B cell (primary cell): ENCODE data around the gene AFAP1L1. TPM values are rescaled to one million over a fixed set of nuclear protein-coding genes. Genes with fewer than 3 reads are reported as not detected.

Experiments used
- ATAC-seq: fragments of 200-7000 bp; cut with Tn5 transposase; one replicate; pipeline ENCODE4 v1.10.0; 2021; ENCODE audit warnings: low read depth, mild to moderate bottlenecking, moderate number of reproducible peaks, moderate library complexity
- CTCF ChIA-PET: fragments of 350-600 bp; sonication (Branson Sonifier 250); formaldehyde crosslinking; loops from one replicate; lab custom pipeline; 2021; ENCODE audit warnings: antibody characterized with exemption, inconsistent platforms; lab: Charles Lee
- POLR2A ChIA-PET: fragments of 350-600 bp; sonication (Branson Sonifier 250); formaldehyde crosslinking; loops from one replicate; lab custom pipeline; 2021; ENCODE audit warnings: antibody characterized with exemption; lab: Charles Lee
- DNase-seq: peaks from one replicate; pipeline ENCODE4 v3.0.0; 2013
- H2AFZ ChIP-seq: 2 replicates; pipeline ENCODE4 v1.6.1; 2012; ENCODE audit warnings: mild to moderate bottlenecking, low read depth, low read length; ENCODE audit not compliant: insufficient read depth, poor library complexity, severe bottlenecking
- H3K27ac ChIP-seq, 2 donors: 1 replicate in 1 of 2; 2 replicates in 1 of 2; pipeline ENCODE4 v1.5.1; 2012 to 2013; ENCODE audit warnings: low read length in 2 of 2, mild to moderate bottlenecking in 2 of 2, moderate library complexity in 1 of 2
- H3K27me3 ChIP-seq, 4 experiments: fragments of 200-600 bp in 1 of 4; sonication (generic) in 1 of 4; replicated peaks in 1 of 4; 1 replicate in 2 of 4; 2 replicates in 2 of 4; pipeline versions ENCODE4 v1.6.1 to v1.7.0; 2013 to 2016; ENCODE audit warnings: low read length in 3 of 4, mild to moderate bottlenecking in 2 of 4, mixed read lengths in 1 of 4, moderate library complexity in 1 of 4; ENCODE audit not compliant: insufficient read depth in 4 of 4, control insufficient read depth in 3 of 4; ENCODE audit errors: control extremely low read depth in 1 of 4
- H3K36me3 ChIP-seq, 2 experiments: replicated peaks in 1 of 2; 1 replicate in 1 of 2; 2 replicates in 1 of 2; pipeline versions ENCODE4 v1.6.1 to v1.7.1; 2013; ENCODE audit warnings: low read length in 1 of 2; ENCODE audit not compliant: insufficient read depth in 2 of 2, control insufficient read depth in 1 of 2; ENCODE audit errors: control extremely low read depth in 1 of 2, extremely low read depth in 1 of 2
- H3K4me1 ChIP-seq, 2 donors: fragments of 200-600 bp in 1 of 2; sonication (generic) in 1 of 2; 1 replicate in 1 of 2; 2 replicates in 1 of 2; pipeline versions ENCODE4 v1.5.1 to v1.6.1; 2013 to 2017; ENCODE audit warnings: low read length in 2 of 2; ENCODE audit not compliant: control insufficient read depth in 2 of 2, insufficient read depth in 2 of 2
- H3K4me2 ChIP-seq: replicated peaks from 2 replicates; pipeline ENCODE3; 2012; ENCODE audit warnings: mild to moderate bottlenecking, low read depth, low read length; ENCODE audit not compliant: poor library complexity, severe bottlenecking
- H3K4me3 ChIP-seq, 5 experiments: fragments of 200-600 bp in 1 of 5; sonication (generic) in 1 of 5; 1 replicate in 3 of 5; 2 replicates in 2 of 5; pipeline versions ENCODE4 v1.5.1 to v1.7.0; 2011 to 2016; ENCODE audit warnings: low read length in 4 of 5, mild to moderate bottlenecking in 4 of 5, low read depth in 2 of 5, control low read depth in 1 of 5, moderate library complexity in 1 of 5; ENCODE audit not compliant: insufficient read depth in 1 of 5; ENCODE audit errors: control extremely low read depth in 1 of 5, extremely low read depth in 1 of 5
- H3K79me2 ChIP-seq: fragments of 200-600 bp; sonication (generic); one replicate; pipeline ENCODE4 v1.6.0; 2016; ENCODE audit warnings: low read length; ENCODE audit not compliant: control insufficient read depth, insufficient read depth
- H3K9ac ChIP-seq: fragments of 200-600 bp; sonication (generic); 2 replicates; pipeline ENCODE4 v1.6.1; 2017; ENCODE audit warnings: mild to moderate bottlenecking, low read length, moderate library complexity
- H3K9me3 ChIP-seq, 3 donors: one replicate each; pipeline versions ENCODE4 v1.6.1 to v1.7.1; 2013; ENCODE audit warnings: low read length in 2 of 3; ENCODE audit not compliant: control insufficient read depth in 2 of 3, insufficient read depth in 1 of 3; ENCODE audit errors: control extremely low read depth in 1 of 3
- H4K20me1 ChIP-seq: 2 replicates; pipeline ENCODE4 v1.6.0; 2012; ENCODE audit warnings: mild to moderate bottlenecking, low read length; ENCODE audit not compliant: insufficient read depth, control insufficient read depth, poor library complexity, severe bottlenecking
- H3K27ac Mint-ChIP-seq: one replicate; pipeline ENCODE4 v1.8.0; 2021; ENCODE audit warnings: mixed read lengths
- H3K27me3 Mint-ChIP-seq: one replicate; pipeline ENCODE4 v1.8.0; 2021; ENCODE audit warnings: mixed read lengths
- H3K4me1 Mint-ChIP-seq: one replicate; pipeline ENCODE4 v1.8.0; 2021; ENCODE audit warnings: mixed read lengths
- H3K4me3 Mint-ChIP-seq: one replicate; pipeline ENCODE4 v1.8.0; 2021; ENCODE audit warnings: mixed read lengths
- H3K9me3 Mint-ChIP-seq: one replicate; pipeline ENCODE4 v1.8.0; 2022; ENCODE audit warnings: mixed read lengths; ENCODE audit not compliant: insufficient read depth
- CTCF ChIP-seq: fragments of 200-600 bp; IDR thresholded peaks from one replicate; pipeline ENCODE4 v1.8.0; 2022; ENCODE audit warnings: antibody characterized with exemption, mild to moderate bottlenecking
- EZH2 ChIP-seq: IDR thresholded peaks from 2 replicates; pipeline ENCODE4 v1.6.1; 2012; ENCODE audit warnings: borderline replicate concordance, low read depth, mild to moderate bottlenecking, moderate library complexity, low read length; ENCODE audit not compliant: insufficient read depth, poor library complexity, severe bottlenecking
- WGBS: methylation state at CpG from one replicate; pipeline ENCODE4 v1.1.5; 2013; ENCODE audit warnings: missing lambda C conversion rate; ENCODE audit not compliant: insufficient coverage; 5-methylcytosine and 5-hydroxymethylcytosine counted together
- intact Hi-C: fragments of 100-400 bp; cut with micrococcal nuclease; formaldehyde crosslinking; loops from one replicate; pipeline ENCODE4 v1.10.0; 2022
- polyA plus RNA-seq: library from polyadenylated mRNA; depleted of rRNA; stranded (reverse); fragments of >200 nt; gene quantifications from 2 replicates; pipeline ENCODE4 v1.2.3, GENCODE V29; 2012
- total RNA-seq, 2 donors: library from RNA; stranded (reverse); fragments of 120-200 nt in 1 of 2; gene quantifications; 1 replicate in 1 of 2; 2 replicates in 1 of 2; pipeline versions ENCODE4 v1.2.3 to v1.2.4, GENCODE V29; 2013 to 2022

AFAP1L1 gene
- total and polyA plus RNA-seq, 2 donors (not counting 1 experiment from before 2014, with no cell fraction given) = not detected

GRCh38 chr5:149363358-149363757, 91.7 kb downstream of the AFAP1L1 start:
- peaks cover 0 to under 1% (median 0%) of the 10 kb centered on the region in 3 donors for H3K9me3 ChIP-seq
- ATAC-seq (no peak), DNase-seq (no peak)
- Mint-ChIP-seq H3K27ac (no peak overlapping the region), H3K4me1 (peaks cover 13% of the 10 kb centered on the region), H3K4me3 (no peak overlapping the region), H3K27me3 (no peaks in the 10 kb centered on the region), H3K9me3 (no peaks in the 10 kb centered on the region)
- peaks cover 4 to 10% of the 10 kb centered on the region in 2 donors for H3K4me1 ChIP-seq
- H3K4me2 ChIP-seq = no peak overlapping the region
- H3K79me2 ChIP-seq = peaks cover 4% of the 10 kb centered on the region
- ChIA-PET CTCF (interaction anchor here (1.2 to 1.6 kb wide), 2 partner anchors 8 to 10 kb away, joined by 3 to 4 read pairs; no protein-coding TSS in a partner anchor), POLR2A (no interaction called here)
- H2AFZ ChIP-seq = no peak overlapping the region
- H3K4me3 ChIP-seq = no peak overlapping the region
- H3K9ac ChIP-seq = no peak overlapping the region
- H4K20me1 ChIP-seq = no peaks in the 10 kb centered on the region
- TF ChIP-seq EZH2 = no peak
- no peak for TF ChIP-seq CTCF
- no peak overlapping the region for H3K27ac ChIP-seq
- intact Hi-C loops = no loop called here
- no peaks in the 10 kb centered on the region for H3K27me3 ChIP-seq
- H3K36me3 ChIP-seq = peaks cover 0 to 3% of the 10 kb centered on the region in 2 experiments

DNA sequence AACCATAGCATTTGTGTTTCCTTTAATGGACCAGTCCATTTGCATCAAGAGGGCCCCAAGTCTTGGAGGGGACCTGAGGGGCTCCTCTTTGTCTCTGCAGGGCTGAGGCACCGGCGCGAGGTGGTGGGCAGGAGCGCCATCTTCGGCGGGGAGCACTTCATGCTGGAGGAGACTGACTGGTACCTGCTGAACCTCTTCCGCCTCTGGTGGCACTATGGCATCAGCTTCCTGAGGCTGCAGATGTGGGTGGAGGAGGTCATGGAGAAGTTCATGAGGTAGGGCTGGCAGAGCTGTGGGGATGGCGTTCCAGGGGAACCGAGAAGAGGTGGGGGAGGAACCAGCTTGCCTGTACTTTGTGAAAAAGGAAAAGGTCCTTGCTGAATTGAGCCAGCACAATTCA, 92.3 kb downstream of the AFAP1L1 start:
- H3K27ac ChIP-seq = no peak overlapping the region
- ChIA-PET POLR2A (no interaction called here), CTCF (interaction anchor here (1.2 to 3.1 kb wide), 3 partner anchors 8 to 9 kb away, joined by 3 to 11 read pairs (median 4); no protein-coding TSS in a partner anchor)
- peaks cover 4% of the 10 kb centered on the region for H3K79me2 ChIP-seq
- TF ChIP-seq EZH2 (no peak), CTCF (no peak)
- H4K20me1 ChIP-seq = no peaks in the 10 kb centered on the region
- H3K27me3 ChIP-seq = no peaks in the 10 kb centered on the region
- Mint-ChIP-seq H3K4me3 (no peak overlapping the region), H3K27me3 (no peaks in the 10 kb centered on the region), H3K4me1 (peaks cover 7% of the 10 kb centered on the region), H3K9me3 (no peaks in the 10 kb centered on the region), H3K27ac (no peak overlapping the region)
- H3K36me3 ChIP-seq = peaks cover 0 to 3% of the 10 kb centered on the region in 2 experiments
- WGBS = 97% methylated on average over 9 of the region's 9 CpGs
- no peak overlapping the region for H3K4me2 ChIP-seq
- intact Hi-C loops = no loop called here
- ATAC-seq (no peak), DNase-seq (no peak)
- no peak overlapping the region for H3K4me3 ChIP-seq
- H3K9me3 ChIP-seq = no peaks in the 10 kb centered on the region
- no peak overlapping the region for H3K9ac ChIP-seq
- peaks cover 0 to 6% of the 10 kb centered on the region in 2 donors for H3K4me1 ChIP-seq
- H2AFZ ChIP-seq = no peak overlapping the region
